SK-N-SH treated with all-trans-retinoic acid at 6 μM for 48 hours (cell line): ENCODE data around the gene IL17RA.

Experiments
- ARNTL ChIP-seq: fragments of 450-650 bp; formaldehyde crosslinking; IDR thresholded peaks from 2 replicates; pipeline ENCODE4 v1.5.0; 2020; ENCODE audit warnings: low read depth, mild to moderate bottlenecking, moderate library complexity, borderline replicate concordance
- CSRNP3 ChIP-seq: fragments of 250-450 bp; sonication (Bioruptor Pico); IDR thresholded peaks from 2 replicates; pipeline ENCODE4 v1.5.1; 2021; ENCODE audit warnings: mild to moderate bottlenecking, moderate library complexity
- GLIS3 ChIP-seq: fragments of 250-450 bp; sonication (Bioruptor Pico); IDR thresholded peaks from 2 replicates; pipeline ENCODE4 v1.5.0; 2020; ENCODE audit warnings: mild to moderate bottlenecking, moderate library complexity
- PATZ1 ChIP-seq: fragments of 250-450 bp; sonication (Bioruptor Pico); IDR thresholded peaks from 2 replicates; pipeline ENCODE4 v1.8.0; 2020; ENCODE audit warnings: mild to moderate bottlenecking, moderate library complexity, borderline replicate concordance
- RARB ChIP-seq: fragments of 250-450 bp; sonication (Bioruptor Pico); IDR thresholded peaks from 2 replicates; pipeline ENCODE4 v1.8.0; 2021; ENCODE audit warnings: mild to moderate bottlenecking, moderate library complexity
- TCF4 ChIP-seq: fragments of 250-450 bp; sonication (Bioruptor Pico); IDR thresholded peaks from 2 replicates; pipeline ENCODE4 v1.8.0; 2021; ENCODE audit warnings: mild to moderate bottlenecking, moderate library complexity, borderline replicate concordance
- ZFP30 ChIP-seq: fragments of 450-650 bp; formaldehyde crosslinking; IDR thresholded peaks from 2 replicates; pipeline ENCODE4 v1.5.0; 2022; ENCODE audit warnings: mild to moderate bottlenecking, moderate library complexity
- ZNF565 ChIP-seq: fragments of 450-650 bp; formaldehyde crosslinking; conservative IDR thresholded peaks from 2 replicates; pipeline ENCODE4 v1.5.0; 2020; ENCODE audit warnings: low read depth, mild to moderate bottlenecking, moderate library complexity
- ZNF70 ChIP-seq: fragments of 450-650 bp; formaldehyde crosslinking; IDR thresholded peaks from 2 replicates; pipeline ENCODE4 v1.5.0; 2020; ENCODE audit warnings: mild to moderate bottlenecking, moderate library complexity

GRCh38 chr22:17112491-17113042 lies 27.8 kb downstream of the IL17RA start:
- TF ChIP-seq ARNTL (no peak), CSRNP3 (CRISPR knock-in tag) (no peak), TCF4 (CRISPR knock-in tag) (no peak), PATZ1 (CRISPR knock-in tag) (no peak), RARB (CRISPR knock-in tag) (no peak), GLIS3 (CRISPR knock-in tag) (no peak), ZNF70 (no peak), ZNF565 (CRISPR knock-in tag) (no peak), ZFP30 (no peak)
